ENCODE results near the gene PELO. TPM values are rescaled to one million over a fixed set of nuclear protein-coding genes. Genes with fewer than 3 reads are reported as not detected.
A peak's percentile ranks its signal among the peaks of the same experiment; 100 is the strongest.

PELO gene
- total RNA-seq, 1 donor from 2014 or later, result 82.4 TPM

- Mint-ChIP-seq H3K9me3 (ENCODE audit: unreplicated experiment) (no peaks in the 10 kb centered on the region), H3K27ac (ENCODE audit: unreplicated experiment) (no peak overlapping the region), H3K27me3 (ENCODE audit: unreplicated experiment) (no peaks in the 10 kb centered on the region), H3K4me3 (ENCODE audit: unreplicated experiment) (no peak overlapping the region), H3K36me3 (ENCODE audit: unreplicated experiment) (peaks cover 14% of the 10 kb centered on the region), H3K4me1 (ENCODE audit: unreplicated experiment) (peaks cover 23% of the 10 kb centered on the region)
- no peak for TF ChIP-seq CTCF (IDR thresholded peaks at IDR 0.05)
- DNase-seq (ENCODE audit: extremely low spot score, unreplicated experiment), result no peak
Measured at GRCh38 chr5:52821901-52822300, 34.2 kb downstream of the PELO start.

GRCh38 chr5:52822437-52822836 is 34.7 kb downstream of the PELO start:
- DNase-seq (ENCODE audit: extremely low spot score, unreplicated experiment), result no peak
- H3K27me3 Mint-ChIP-seq (ENCODE audit: unreplicated experiment), result no peaks in the 10 kb centered on the region
- H3K27ac Mint-ChIP-seq (ENCODE audit: unreplicated experiment), result peak overlapping the region; percentile 29
- peaks cover 22% of the 10 kb centered on the region for H3K4me1 Mint-ChIP-seq (ENCODE audit: unreplicated experiment)
- H3K9me3 Mint-ChIP-seq (ENCODE audit: unreplicated experiment), result peaks cover 2% of the 10 kb centered on the region
- H3K36me3 Mint-ChIP-seq (ENCODE audit: unreplicated experiment), result peaks cover 19% of the 10 kb centered on the region
- no peak overlapping the region for H3K4me3 Mint-ChIP-seq (ENCODE audit: unreplicated experiment)
- TF ChIP-seq CTCF (IDR thresholded peaks at IDR 0.05), result no peak

- Mint-ChIP-seq H3K4me3 (ENCODE audit: unreplicated experiment) (no peak overlapping the region), H3K4me1 (ENCODE audit: unreplicated experiment) (peaks cover 26% of the 10 kb centered on the region), H3K36me3 (ENCODE audit: unreplicated experiment) (peaks cover 28% of the 10 kb centered on the region), H3K27ac (ENCODE audit: unreplicated experiment) (no peak overlapping the region), H3K9me3 (ENCODE audit: unreplicated experiment) (peaks cover 8% of the 10 kb centered on the region), H3K27me3 (ENCODE audit: unreplicated experiment) (no peaks in the 10 kb centered on the region)
- no peak for DNase-seq (ENCODE audit: extremely low spot score, unreplicated experiment)
- no peak for TF ChIP-seq CTCF (IDR thresholded peaks at IDR 0.05)
Measured at GRCh38 chr5:52824827-52825226, 37.1 kb downstream of the PELO start.

GRCh38 chr5:52825826-52826225 is 38.1 kb downstream of the PELO start:
- H3K27ac Mint-ChIP-seq (ENCODE audit: unreplicated experiment), result no peak overlapping the region

GRCh38 chr5:52827815-52828214 is 40.1 kb downstream of the PELO start:
- H3K27ac Mint-ChIP-seq (ENCODE audit: unreplicated experiment), result no peak overlapping the region
- peaks cover 36% of the 10 kb centered on the region for H3K4me1 Mint-ChIP-seq (ENCODE audit: unreplicated experiment)
- no peak overlapping the region for H3K4me3 Mint-ChIP-seq (ENCODE audit: unreplicated experiment)
- peaks cover 8% of the 10 kb centered on the region for H3K9me3 Mint-ChIP-seq (ENCODE audit: unreplicated experiment)
- TF ChIP-seq CTCF (IDR thresholded peaks at IDR 0.05), result no peak
- no peaks in the 10 kb centered on the region for H3K27me3 Mint-ChIP-seq (ENCODE audit: unreplicated experiment)
- H3K36me3 Mint-ChIP-seq (ENCODE audit: unreplicated experiment), result peaks cover 27% of the 10 kb centered on the region
- no peak for DNase-seq (ENCODE audit: extremely low spot score, unreplicated experiment)

More at GRCh38 chr5:52825826-52826225, 38.1 kb downstream of the PELO start:
- no peak overlapping the region for H3K4me3 Mint-ChIP-seq (ENCODE audit: unreplicated experiment)
- no peaks in the 10 kb centered on the region for H3K27me3 Mint-ChIP-seq (ENCODE audit: unreplicated experiment)
- peaks cover 28% of the 10 kb centered on the region for H3K36me3 Mint-ChIP-seq (ENCODE audit: unreplicated experiment)
- TF ChIP-seq CTCF (IDR thresholded peaks at IDR 0.05), result no peak
- peaks cover 32% of the 10 kb centered on the region for H3K4me1 Mint-ChIP-seq (ENCODE audit: unreplicated experiment)
- no peak for DNase-seq (ENCODE audit: extremely low spot score, unreplicated experiment)
- H3K9me3 Mint-ChIP-seq (ENCODE audit: unreplicated experiment), result peaks cover 8% of the 10 kb centered on the region
